HG03571 (cell line): Measurements from ENCODE around the gene SEPTIN6.

Experiments used
- ATAC-seq: cut with Tn5 transposase; IDR thresholded peaks from one replicate; pipeline ENCODE4 v1.9.1; 2021; ENCODE audit not compliant: unreplicated experiment

SEPTIN6 gene

GRCh38 chrX:119693040-119693995 is at the start of gene SEPTIN6:
Gene SEPTIN6, minus strand, starts transcription at chrX:119693168. Its CDS starts 63 bp downstream, at chrX:119693105.
- ATAC-seq, result peak; percentile 60

- ATAC-seq, result no peak
Observed at GRCh38 chrX:119738742-119739141, 45.8 kb upstream of the SEPTIN6 start.

GRCh38 chrX:119736206-119736764 is 43.3 kb upstream of the SEPTIN6 start:
- ATAC-seq, result no peak

- ATAC-seq, result no peak
Observed at GRCh38 chrX:119735467-119735866, 42.5 kb upstream of the SEPTIN6 start.

GRCh38 chrX:119734897-119735339 is 42.0 kb upstream of the SEPTIN6 start:
- ATAC-seq, result no peak

GRCh38 chrX:119729408-119730201 is 36.6 kb upstream of the SEPTIN6 start:
- ATAC-seq, result no peak

GRCh38 chrX:119728487-119728886 is 35.5 kb upstream of the SEPTIN6 start:
- no peak for ATAC-seq

GRCh38 chrX:119726900-119727555 is 34.1 kb upstream of the SEPTIN6 start:
- ATAC-seq, result no peak

- no peak for ATAC-seq
Observed at GRCh38 chrX:119721926-119722325, 29.0 kb upstream of the SEPTIN6 start.

- no peak for ATAC-seq
Observed at GRCh38 chrX:119721487-119721886, 28.5 kb upstream of the SEPTIN6 start.

- no peak for ATAC-seq
Observed at GRCh38 chrX:119709630-119710029, 16.7 kb upstream of the SEPTIN6 start.

GRCh38 chrX:119708936-119709335 is 16.0 kb upstream of the SEPTIN6 start:
- no peak for ATAC-seq

- no peak for ATAC-seq
Observed at GRCh38 chrX:119706616-119707015, 13.6 kb upstream of the SEPTIN6 start.

GRCh38 chrX:119698845-119699244 is 5.9 kb upstream of the SEPTIN6 start:
- ATAC-seq, result no peak

- ATAC-seq, result no peak
Observed at GRCh38 chrX:119696251-119696890, 3.4 kb upstream of the SEPTIN6 start.

- ATAC-seq, result no peak
Observed at GRCh38 chrX:119695535-119696050, 2.6 kb upstream of the SEPTIN6 start.

- ATAC-seq, result no peak
Observed at GRCh38 chrX:119694601-119695534, 1.9 kb upstream of the SEPTIN6 start.

- no peak for ATAC-seq
Observed at GRCh38 chrX:119693996-119694451, 1.1 kb upstream of the SEPTIN6 start.
